GM12892 (cell line): Measurements from ENCODE around the gene PAK6.

Experiments
- POLR2A ChIP-seq: IDR thresholded peaks from 2 replicates; pipeline ENCODE4 v1.6.1; 2011; ENCODE audit warnings: low read depth, low read length, control low read depth
- POLR2AphosphoS5 ChIP-seq: IDR thresholded peaks from 2 replicates; pipeline ENCODE4 v1.6.1; 2011; ENCODE audit warnings: low read depth, low read length, control low read depth

- TF ChIP-seq POLR2A (no peak), POLR2AphosphoS5 (no peak)
Observed at GRCh38 chr15:40296561-40297230, 57.8 kb downstream of the PAK6 start.
